Measurements from ENCODE around the gene SLC25A22. TPM values are rescaled to one million over a fixed set of nuclear protein-coding genes. Genes with fewer than 3 reads are reported as not detected.

Gene SLC25A22
- 11.6 and 13.5 TPM in 2 replicates for polyA plus RNA-seq (2011; rRNA removed)
- 43.6 and 50.2 TPM in 2 replicates for polyA plus RNA-seq (2012; cell fraction: cytosol; rRNA removed)
- polyA plus RNA-seq (2012; cell fraction: nucleus; rRNA removed) = 85.4 and 116 TPM in 2 replicates
- 18.7 to 21.8 TPM (median 19.5 TPM) in 3 replicates for polyA plus RNA-seq (2017; fragmentation: RNase III; extraction: RNeasy Plus Mini Kit Qiagen cat#74134 plus additional on column Dnase treatment)
- polyA minus RNA-seq (2011; rRNA and poly(A)+ RNA removed) = 4.5 and 15.8 TPM in 2 replicates

- no peaks in the 10 kb centered on the region for H3K9me3 ChIP-seq
- H3K27ac ChIP-seq = peak within 1 kb of the TSS; percentile 76 to 99
- peak within 1 kb of the TSS; percentile 66 for H3K4me3 ChIP-seq
- peaks cover 28% of the 10 kb centered on the region for H3K4me1 ChIP-seq
- DNase-seq (ENCODE audit: low read depth in 1 of 2, low spot score in 1 of 2) (peak; percentile 79 to 87), ATAC-seq (peak; percentile 51 to 69), FAIRE-seq (no peak)
- peak within 1 kb of the TSS; percentile 90 for H3K4me2 ChIP-seq
- POLR2A ChIA-PET = interaction anchor here (0.7 kb wide), 1 partner anchor 97 kb away, joined by 3 read pairs; no protein-coding TSS in a partner anchor
- WGBS (ENCODE audit: missing lambda C conversion rate) = 0% methylated on average over 4 of the region's 69 CpGs
- CTCF ChIA-PET = interaction anchor here (0.9 to 2.1 kb wide), 6 partner anchors 8 to 23 kb away, joined by 4 to 13 read pairs (median 7); partner anchors contain the start of genes CEND1, GATD1 and RPLP2
- TF ChIP-seq HMGXB4 (CRISPR knock-in tag; IDR thresholded peaks at IDR 0.05; ENCODE audit: borderline replicate concordance) (no peak), NR3C1 (IDR thresholded peaks at IDR 0.05) (no peak), EP300 (IDR thresholded peaks at IDR 0.05) (no peak), ZSCAN20 (CRISPR knock-in tag; IDR thresholded peaks at IDR 0.05) (no peak), EHF (CRISPR knock-in tag; IDR thresholded peaks at IDR 0.05) (no peak), CBX2 (IDR thresholded peaks at IDR 0.05; ENCODE audit: borderline replicate concordance, low read depth) (no peak), CHD4 (IDR thresholded peaks at IDR 0.05; ENCODE audit: borderline replicate concordance) (no peak), RARB (CRISPR knock-in tag; IDR thresholded peaks at IDR 0.05) (no peak), REST (IDR thresholded peaks at IDR 0.05) (no peak), HEYL (CRISPR knock-in tag; IDR thresholded peaks at IDR 0.05) (no peak), NFE2L2 (conservative IDR thresholded peaks at IDR 0.05; ENCODE audit: low read length) (no peak), POLR2A (IDR thresholded peaks at IDR 0.05; ENCODE audit: low read length) (peak; percentile 67), BHLHE40 (IDR thresholded peaks at IDR 0.05; ENCODE audit: low read depth, low read length) (no peak), PBX3 (IDR thresholded peaks at IDR 0.05) (0 out of 2 replicates have a peak, but pooled peaks have one; percentile 24), HDAC2 (IDR thresholded peaks at IDR 0.05) (no peak), RFX5 (IDR thresholded peaks at IDR 0.05) (no peak), MAFK (IDR thresholded peaks at IDR 0.05; ENCODE audit: partially characterized antibody) (no peak), ZFP36 (IDR thresholded peaks at IDR 0.05; ENCODE audit: borderline replicate concordance, partially characterized antibody) (no peak), NPAS2 (CRISPR knock-in tag; IDR thresholded peaks at IDR 0.05; ENCODE audit: borderline replicate concordance) (no peak), SMC3 (IDR thresholded peaks at IDR 0.05) (peak; percentile 39; the same call in 2 of the 3 replicates), E2F6 (IDR thresholded peaks at IDR 0.05; ENCODE audit: borderline replicate concordance, low read depth) (peak; percentile 36; the same call in 1 of the 2 replicates), MYC (IDR thresholded peaks at IDR 0.05; ENCODE audit: borderline replicate concordance, low read length) (peak; percentile 67; the same call in 1 of the 2 replicates), FOSB (CRISPR knock-in tag; IDR thresholded peaks at IDR 0.05) (no peak), ATOH8 (CRISPR knock-in tag; IDR thresholded peaks at IDR 0.05; ENCODE audit: low read depth) (no peak), ELK1 (IDR thresholded peaks at IDR 0.05; ENCODE audit: low read depth, low read length) (no peak), BCL3 (IDR thresholded peaks at IDR 0.05) (peak; percentile 63; the same call in 2 of the 3 replicates), TP53 (CRISPR knock-in tag; IDR thresholded peaks at IDR 0.05) (peak; percentile 35; the same call in 1 of the 2 replicates), JUN (IDR thresholded peaks at IDR 0.05) (peak; percentile 50 to 88; a peak in 3 of 5 replicates), GATA3 (IDR thresholded peaks at IDR 0.05; ENCODE audit: borderline replicate concordance) (no peak)
These were observed at the start of gene SLC25A22 for GRCh38 chr11:798093-798713. SLC25A22 (minus strand) TSS chr11:798281; CDS start chr11:795006, 3,275 bp downstream.

All from A549 (cell line).